Calu3 (cell line): ENCODE measurements around the gene TUBB6. TPM values are rescaled to one million over a fixed set of nuclear protein-coding genes. Genes with fewer than 3 reads are reported as not detected.

ENCODE experiments used
- BruUV-seq: library from RNA; stranded (reverse); fragments of 400-500 nt; replicated peaks from 2 replicates; lab custom pipeline; 2021; lab: Mats Ljungman, UMichigan
- CTCF ChIA-PET: fragments of 300-600 bp; sonication (Branson Sonifier 250); formaldehyde crosslinking; loops from one replicate; lab custom pipeline; 2022; ENCODE audit warnings: antibody characterized with exemption; lab: Charles Lee
- DNase-seq: peaks from one replicate; pipeline ENCODE4 v3.0.0; 2022
- H3K27ac Mint-ChIP-seq: one replicate; pipeline ENCODE4 v1.8.0; 2022; ENCODE audit warnings: mixed read lengths; ENCODE audit not compliant: unreplicated experiment
- H3K27me3 Mint-ChIP-seq: one replicate; pipeline ENCODE4 v1.8.0; 2022; ENCODE audit warnings: mixed read lengths; ENCODE audit not compliant: unreplicated experiment
- H3K36me3 Mint-ChIP-seq: one replicate; pipeline ENCODE4 v1.8.0; 2022; ENCODE audit warnings: mild to moderate bottlenecking, moderate library complexity, mixed read lengths; ENCODE audit not compliant: insufficient read depth, unreplicated experiment
- H3K4me1 Mint-ChIP-seq: one replicate; pipeline ENCODE4 v1.8.0; 2022; ENCODE audit warnings: mild to moderate bottlenecking, low read depth, mixed read lengths; ENCODE audit not compliant: unreplicated experiment
- H3K4me3 Mint-ChIP-seq: one replicate; pipeline ENCODE4 v1.8.0; 2022; ENCODE audit warnings: mild to moderate bottlenecking, low read depth, moderate library complexity, mixed read lengths; ENCODE audit not compliant: unreplicated experiment
- H3K9me3 Mint-ChIP-seq: one replicate; pipeline ENCODE4 v1.8.0; 2022; ENCODE audit warnings: low read depth, mixed read lengths; ENCODE audit not compliant: unreplicated experiment
- intact Hi-C: fragments of 100-400 bp; cut with micrococcal nuclease; formaldehyde crosslinking; loops from one replicate; pipeline ENCODE4 v1.10.0; 2022; ENCODE audit not compliant: unreplicated experiment
- total RNA-seq: library from RNA; stranded (reverse); gene quantifications from 2 replicates; pipeline ENCODE4 v1.2.3, GENCODE V29; 2022
- TF ChIP-seq, protein P1 (sequence below): fragments of 200-600 bp; IDR thresholded peaks from one replicate; pipeline ENCODE4 v1.8.0; 2022; ENCODE audit warnings: antibody characterized with exemption; ENCODE audit not compliant: unreplicated experiment

Gene TUBB6
- total RNA-seq, 1 experiment from 2014 or later, result 25.7 TPM

GRCh38 chr18:12291690-12292089 is 16.4 kb upstream of the TUBB6 start:
- BruUV-seq, result no TSS peak
- Mint-ChIP-seq H3K4me3 (no peak overlapping the region), H3K27me3 (peaks cover 26% of the 10 kb centered on the region), H3K9me3 (no peaks in the 10 kb centered on the region), H3K27ac (no peak overlapping the region), H3K4me1 (peaks cover 16% of the 10 kb centered on the region), H3K36me3 (peaks cover 9% of the 10 kb centered on the region)
- TF ChIP-seq, protein P1, sequence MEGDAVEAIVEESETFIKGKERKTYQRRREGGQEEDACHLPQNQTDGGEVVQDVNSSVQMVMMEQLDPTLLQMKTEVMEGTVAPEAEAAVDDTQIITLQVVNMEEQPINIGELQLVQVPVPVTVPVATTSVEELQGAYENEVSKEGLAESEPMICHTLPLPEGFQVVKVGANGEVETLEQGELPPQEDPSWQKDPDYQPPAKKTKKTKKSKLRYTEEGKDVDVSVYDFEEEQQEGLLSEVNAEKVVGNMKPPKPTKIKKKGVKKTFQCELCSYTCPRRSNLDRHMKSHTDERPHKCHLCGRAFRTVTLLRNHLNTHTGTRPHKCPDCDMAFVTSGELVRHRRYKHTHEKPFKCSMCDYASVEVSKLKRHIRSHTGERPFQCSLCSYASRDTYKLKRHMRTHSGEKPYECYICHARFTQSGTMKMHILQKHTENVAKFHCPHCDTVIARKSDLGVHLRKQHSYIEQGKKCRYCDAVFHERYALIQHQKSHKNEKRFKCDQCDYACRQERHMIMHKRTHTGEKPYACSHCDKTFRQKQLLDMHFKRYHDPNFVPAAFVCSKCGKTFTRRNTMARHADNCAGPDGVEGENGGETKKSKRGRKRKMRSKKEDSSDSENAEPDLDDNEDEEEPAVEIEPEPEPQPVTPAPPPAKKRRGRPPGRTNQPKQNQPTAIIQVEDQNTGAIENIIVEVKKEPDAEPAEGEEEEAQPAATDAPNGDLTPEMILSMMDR, result no peak
- DNase-seq, result no peak
- CTCF ChIA-PET, result no interaction called here
- intact Hi-C loops, result no loop called here

- no peaks in the 10 kb centered on the region for H3K36me3 Mint-ChIP-seq
- intact Hi-C loops, result no loop called here
- no TSS peak for BruUV-seq
- H3K27me3 Mint-ChIP-seq, result peaks cover 31% of the 10 kb centered on the region
- no peak overlapping the region for H3K27ac Mint-ChIP-seq
- CTCF ChIA-PET, result no interaction called here
- TF ChIP-seq, protein P1, result no peak
- no peak for DNase-seq
- H3K4me1 Mint-ChIP-seq, result peaks cover 9% of the 10 kb centered on the region
- no peaks in the 10 kb centered on the region for H3K9me3 Mint-ChIP-seq
- no peak overlapping the region for H3K4me3 Mint-ChIP-seq
Observed at GRCh38 chr18:12293831-12294230, 14.2 kb upstream of the TUBB6 start.

DNA sequence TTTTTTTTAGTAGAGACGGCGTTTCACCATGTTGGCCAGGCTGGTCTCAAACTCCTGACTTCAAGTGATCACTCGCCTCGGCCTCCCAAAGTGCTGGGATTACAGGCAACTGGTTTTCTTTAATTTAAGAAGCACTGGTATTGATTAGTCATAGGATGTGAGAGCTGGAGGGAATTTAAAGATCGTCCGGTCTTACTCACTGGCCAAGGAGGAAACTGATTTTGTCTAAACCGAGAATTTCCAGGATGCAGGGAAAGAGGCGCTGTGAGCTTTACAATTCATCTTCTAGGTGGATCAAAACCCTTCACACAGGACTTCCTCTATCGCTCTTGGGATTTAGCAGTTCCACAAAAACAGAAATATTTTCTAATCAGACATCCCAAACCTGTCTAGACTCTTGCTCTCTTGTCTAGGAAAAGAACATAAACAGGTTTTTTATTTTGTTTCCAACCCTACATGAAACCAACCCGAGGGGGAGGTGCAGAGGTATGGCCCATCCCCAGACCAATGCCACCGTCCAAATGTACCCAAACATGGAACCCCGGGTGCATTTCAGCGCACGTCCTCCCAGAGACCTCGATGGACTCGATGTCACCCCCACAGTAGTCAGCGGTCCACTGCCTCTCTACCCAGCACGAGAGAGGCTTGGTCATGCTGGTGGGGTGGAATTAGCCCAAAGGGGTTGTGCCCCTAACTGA is 12.5 kb upstream of the TUBB6 start:
- Mint-ChIP-seq H3K4me3 (no peak overlapping the region), H3K4me1 (no peaks in the 10 kb centered on the region), H3K9me3 (no peaks in the 10 kb centered on the region), H3K27ac (no peak overlapping the region), H3K36me3 (no peaks in the 10 kb centered on the region), H3K27me3 (peaks cover 39% of the 10 kb centered on the region)
- DNase-seq, result no peak
- CTCF ChIA-PET, result interaction anchor here (0.7 kb wide), 1 partner anchor 134 kb away, joined by 4 read pairs; no protein-coding TSS in a partner anchor
- intact Hi-C loops, result no loop called here
- no TSS peak for BruUV-seq
- TF ChIP-seq, protein P1, result no peak

- Mint-ChIP-seq H3K36me3 (no peaks in the 10 kb centered on the region), H3K27me3 (peaks cover 44% of the 10 kb centered on the region), H3K27ac (no peak overlapping the region), H3K4me3 (no peak overlapping the region), H3K4me1 (no peaks in the 10 kb centered on the region), H3K9me3 (no peaks in the 10 kb centered on the region)
- CTCF ChIA-PET, result no interaction called here
- TF ChIP-seq, protein P1, result no peak
- intact Hi-C loops, result no loop called here
- DNase-seq, result no peak
- BruUV-seq, result no TSS peak
Observed at GRCh38 chr18:12296087-12296403, 12.0 kb upstream of the TUBB6 start.
